Measurements from ENCODE around the gene CTDSPL. TPM values are rescaled to one million over a fixed set of nuclear protein-coding genes. Genes with fewer than 3 reads are reported as not detected.
A peak's percentile ranks its signal among the peaks of the same experiment; 100 is the strongest.

Gene CTDSPL
- total and polyA plus RNA-seq, 2 of the 13 experiments (the other 11 are each of a cell fraction or from before 2014, with no cell fraction given): 26.1 to 142 TPM

DNA sequence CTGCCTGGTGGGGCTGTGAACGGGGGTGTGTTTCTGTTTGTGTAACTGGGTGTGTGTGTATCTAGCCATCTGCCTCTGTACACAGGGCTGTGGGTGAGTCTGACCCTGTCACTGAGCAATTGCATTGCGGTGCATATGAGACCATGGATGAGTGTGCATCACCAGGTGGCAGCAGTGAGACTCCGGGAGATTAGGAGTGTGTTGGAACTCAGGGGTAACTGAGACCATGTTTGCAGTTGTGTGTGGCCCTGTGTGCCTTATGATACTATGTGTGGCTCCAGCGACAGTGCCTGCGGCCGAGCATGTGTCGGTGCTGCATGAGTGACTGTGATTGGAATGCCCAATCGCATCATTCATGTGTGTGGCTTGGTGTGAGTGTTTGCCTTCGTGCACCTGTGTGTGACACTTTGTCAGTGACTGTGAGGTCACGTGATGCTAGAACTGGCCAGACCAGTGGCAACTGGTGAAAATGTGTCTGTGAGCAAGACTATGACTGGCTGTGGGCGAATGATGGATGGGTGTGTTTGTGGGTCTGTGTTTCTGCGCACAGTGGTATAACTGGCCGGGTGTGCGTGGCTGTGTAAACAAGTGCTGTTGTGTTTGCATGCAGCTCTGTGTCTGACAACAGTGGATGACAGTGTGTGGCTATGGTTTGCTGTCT is 142.9 kb downstream of the CTDSPL start (continued):
- TF ChIP-seq, protein P1, sequence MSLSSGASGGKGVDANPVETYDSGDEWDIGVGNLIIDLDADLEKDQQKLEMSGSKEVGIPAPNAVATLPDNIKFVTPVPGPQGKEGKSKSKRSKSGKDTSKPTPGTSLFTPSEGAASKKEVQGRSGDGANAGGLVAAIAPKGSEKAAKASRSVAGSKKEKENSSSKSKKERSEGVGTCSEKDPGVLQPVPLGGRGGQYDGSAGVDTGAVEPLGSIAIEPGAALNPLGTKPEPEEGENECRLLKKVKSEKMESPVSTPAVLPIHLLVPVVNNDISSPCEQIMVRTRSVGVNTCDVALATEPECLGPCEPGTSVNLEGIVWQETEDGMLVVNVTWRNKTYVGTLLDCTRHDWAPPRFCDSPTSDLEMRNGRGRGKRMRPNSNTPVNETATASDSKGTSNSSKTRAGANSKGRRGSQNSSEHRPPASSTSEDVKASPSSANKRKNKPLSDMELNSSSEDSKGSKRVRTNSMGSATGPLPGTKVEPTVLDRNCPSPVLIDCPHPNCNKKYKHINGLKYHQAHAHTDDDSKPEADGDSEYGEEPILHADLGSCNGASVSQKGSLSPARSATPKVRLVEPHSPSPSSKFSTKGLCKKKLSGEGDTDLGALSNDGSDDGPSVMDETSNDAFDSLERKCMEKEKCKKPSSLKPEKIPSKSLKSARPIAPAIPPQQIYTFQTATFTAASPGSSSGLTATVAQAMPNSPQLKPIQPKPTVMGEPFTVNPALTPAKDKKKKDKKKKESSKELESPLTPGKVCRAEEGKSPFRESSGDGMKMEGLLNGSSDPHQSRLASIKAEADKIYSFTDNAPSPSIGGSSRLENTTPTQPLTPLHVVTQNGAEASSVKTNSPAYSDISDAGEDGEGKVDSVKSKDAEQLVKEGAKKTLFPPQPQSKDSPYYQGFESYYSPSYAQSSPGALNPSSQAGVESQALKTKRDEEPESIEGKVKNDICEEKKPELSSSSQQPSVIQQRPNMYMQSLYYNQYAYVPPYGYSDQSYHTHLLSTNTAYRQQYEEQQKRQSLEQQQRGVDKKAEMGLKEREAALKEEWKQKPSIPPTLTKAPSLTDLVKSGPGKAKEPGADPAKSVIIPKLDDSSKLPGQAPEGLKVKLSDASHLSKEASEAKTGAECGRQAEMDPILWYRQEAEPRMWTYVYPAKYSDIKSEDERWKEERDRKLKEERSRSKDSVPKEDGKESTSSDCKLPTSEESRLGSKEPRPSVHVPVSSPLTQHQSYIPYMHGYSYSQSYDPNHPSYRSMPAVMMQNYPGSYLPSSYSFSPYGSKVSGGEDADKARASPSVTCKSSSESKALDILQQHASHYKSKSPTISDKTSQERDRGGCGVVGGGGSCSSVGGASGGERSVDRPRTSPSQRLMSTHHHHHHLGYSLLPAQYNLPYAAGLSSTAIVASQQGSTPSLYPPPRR (CRISPR knock-in tag; IDR thresholded peaks at IDR 0.05; ENCODE audit: borderline replicate concordance): peak; percentile 62
- TF ChIP-seq, protein P2, sequence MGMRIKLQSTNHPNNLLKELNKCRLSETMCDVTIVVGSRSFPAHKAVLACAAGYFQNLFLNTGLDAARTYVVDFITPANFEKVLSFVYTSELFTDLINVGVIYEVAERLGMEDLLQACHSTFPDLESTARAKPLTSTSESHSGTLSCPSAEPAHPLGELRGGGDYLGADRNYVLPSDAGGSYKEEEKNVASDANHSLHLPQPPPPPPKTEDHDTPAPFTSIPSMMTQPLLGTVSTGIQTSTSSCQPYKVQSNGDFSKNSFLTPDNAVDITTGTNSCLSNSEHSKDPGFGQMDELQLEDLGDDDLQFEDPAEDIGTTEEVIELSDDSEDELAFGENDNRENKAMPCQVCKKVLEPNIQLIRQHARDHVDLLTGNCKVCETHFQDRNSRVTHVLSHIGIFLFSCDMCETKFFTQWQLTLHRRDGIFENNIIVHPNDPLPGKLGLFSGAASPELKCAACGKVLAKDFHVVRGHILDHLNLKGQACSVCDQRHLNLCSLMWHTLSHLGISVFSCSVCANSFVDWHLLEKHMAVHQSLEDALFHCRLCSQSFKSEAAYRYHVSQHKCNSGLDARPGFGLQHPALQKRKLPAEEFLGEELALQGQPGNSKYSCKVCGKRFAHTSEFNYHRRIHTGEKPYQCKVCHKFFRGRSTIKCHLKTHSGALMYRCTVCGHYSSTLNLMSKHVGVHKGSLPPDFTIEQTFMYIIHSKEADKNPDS (CRISPR knock-in tag; IDR thresholded peaks at IDR 0.05): no peak
- TF ChIP-seq KLF16 (CRISPR knock-in tag; IDR thresholded peaks at IDR 0.05) (peak; percentile 32 to 46; a peak in 2 of 4 replicates), TARDBP (CRISPR knock-in tag; IDR thresholded peaks at IDR 0.05) (peak; percentile 56), ZNF569 (CRISPR knock-in tag; IDR thresholded peaks at IDR 0.05; ENCODE audit: borderline replicate concordance) (no peak), STAG1 (CRISPR knock-in tag; IDR thresholded peaks at IDR 0.05) (peak; percentile 75), CBX5 (CRISPR knock-in tag; IDR thresholded peaks at IDR 0.05; ENCODE audit: borderline replicate concordance) (no peak; the same call in 1 of the 2 replicates), ZNF788 (CRISPR knock-in tag; IDR thresholded peaks at IDR 0.05; ENCODE audit: borderline replicate concordance) (no peak), ZSCAN31 (CRISPR knock-in tag; IDR thresholded peaks at IDR 0.05; ENCODE audit: low read depth) (no peak), MAF1 (CRISPR knock-in tag; IDR thresholded peaks at IDR 0.05; ENCODE audit: borderline replicate concordance) (no peak)
- TF ChIP-seq, protein P3, sequence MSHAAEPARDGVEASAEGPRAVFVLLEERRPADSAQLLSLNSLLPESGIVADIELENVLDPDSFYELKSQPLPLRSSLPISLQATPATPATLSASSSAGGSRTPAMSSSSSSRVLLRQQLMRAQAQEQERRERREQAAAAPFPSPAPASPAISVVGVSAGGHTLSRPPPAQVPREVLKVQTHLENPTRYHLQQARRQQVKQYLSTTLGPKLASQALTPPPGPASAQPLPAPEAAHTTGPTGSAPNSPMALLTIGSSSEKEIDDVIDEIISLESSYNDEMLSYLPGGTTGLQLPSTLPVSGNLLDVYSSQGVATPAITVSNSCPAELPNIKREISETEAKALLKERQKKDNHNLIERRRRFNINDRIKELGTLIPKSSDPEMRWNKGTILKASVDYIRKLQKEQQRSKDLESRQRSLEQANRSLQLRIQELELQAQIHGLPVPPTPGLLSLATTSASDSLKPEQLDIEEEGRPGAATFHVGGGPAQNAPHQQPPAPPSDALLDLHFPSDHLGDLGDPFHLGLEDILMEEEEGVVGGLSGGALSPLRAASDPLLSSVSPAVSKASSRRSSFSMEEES (CRISPR knock-in tag; IDR thresholded peaks at IDR 0.05): 0 out of 2 replicates have a peak, but pooled peaks have one; percentile 47
- TF ChIP-seq, protein P4, sequence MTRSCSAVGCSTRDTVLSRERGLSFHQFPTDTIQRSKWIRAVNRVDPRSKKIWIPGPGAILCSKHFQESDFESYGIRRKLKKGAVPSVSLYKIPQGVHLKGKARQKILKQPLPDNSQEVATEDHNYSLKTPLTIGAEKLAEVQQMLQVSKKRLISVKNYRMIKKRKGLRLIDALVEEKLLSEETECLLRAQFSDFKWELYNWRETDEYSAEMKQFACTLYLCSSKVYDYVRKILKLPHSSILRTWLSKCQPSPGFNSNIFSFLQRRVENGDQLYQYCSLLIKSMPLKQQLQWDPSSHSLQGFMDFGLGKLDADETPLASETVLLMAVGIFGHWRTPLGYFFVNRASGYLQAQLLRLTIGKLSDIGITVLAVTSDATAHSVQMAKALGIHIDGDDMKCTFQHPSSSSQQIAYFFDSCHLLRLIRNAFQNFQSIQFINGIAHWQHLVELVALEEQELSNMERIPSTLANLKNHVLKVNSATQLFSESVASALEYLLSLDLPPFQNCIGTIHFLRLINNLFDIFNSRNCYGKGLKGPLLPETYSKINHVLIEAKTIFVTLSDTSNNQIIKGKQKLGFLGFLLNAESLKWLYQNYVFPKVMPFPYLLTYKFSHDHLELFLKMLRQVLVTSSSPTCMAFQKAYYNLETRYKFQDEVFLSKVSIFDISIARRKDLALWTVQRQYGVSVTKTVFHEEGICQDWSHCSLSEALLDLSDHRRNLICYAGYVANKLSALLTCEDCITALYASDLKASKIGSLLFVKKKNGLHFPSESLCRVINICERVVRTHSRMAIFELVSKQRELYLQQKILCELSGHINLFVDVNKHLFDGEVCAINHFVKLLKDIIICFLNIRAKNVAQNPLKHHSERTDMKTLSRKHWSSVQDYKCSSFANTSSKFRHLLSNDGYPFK (CRISPR knock-in tag; IDR thresholded peaks at IDR 0.05; ENCODE audit: borderline replicate concordance): 0 out of 2 replicates have a peak, but pooled peaks have one; percentile 9

Data from HepG2 (cell line).